Cardiac fibroblast (primary cell): ENCODE results near the gene RGL4.

ENCODE experiments used
- DNase-seq, 2 donors: peaks; one replicate each; pipeline versions ENCODE4 v3.0.0 to v3.0.0-alpha.2; 2010; ENCODE audit warnings: low read depth in 2 of 2
- H3K4me3 ChIP-seq, 2 donors: replicated peaks in 1 of 2; 1 replicate in 1 of 2; 2 replicates in 1 of 2; pipeline ENCODE4 v1.5.1; 2011; ENCODE audit warnings: low read depth in 2 of 2, low read length in 2 of 2, mild to moderate bottlenecking in 2 of 2, moderate library complexity in 1 of 2
- CTCF ChIP-seq: IDR thresholded peaks from one replicate; pipeline ENCODE4 v1.5.1; 2011; ENCODE audit warnings: low read depth, mild to moderate bottlenecking, low read length, inconsistent platforms

RGL4 gene

GRCh38 chr22:23744001-23744400, 53.2 kb downstream of the RGL4 start:
- TF ChIP-seq CTCF, result no peak
- DNase-seq, result no peak
- H3K4me3 ChIP-seq, result no peak overlapping the region

- TF ChIP-seq CTCF, result no peak
- no peak for DNase-seq
- no peak overlapping the region for H3K4me3 ChIP-seq
These were observed 53.7 kb downstream of the RGL4 start for GRCh38 chr22:23744485-23744884.

- no peak for TF ChIP-seq CTCF
- no peak for DNase-seq
- H3K4me3 ChIP-seq, result no peak overlapping the region
These were observed 55.0 kb downstream of the RGL4 start for GRCh38 chr22:23745791-23746190.
